ENCODE measurements around the gene HTR4.

- TF ChIP-seq CTCF (IDR thresholded peaks at IDR 0.05; ENCODE audit: low read depth, low read length) (no peak), EZH2phosphoT487 (IDR thresholded peaks at IDR 0.05; ENCODE audit: low read depth) (no peak)
Observed at GRCh38 chr5:148640471-148640870, 13.9 kb downstream of the HTR4 start.
